ENCODE data around the gene ORAI3. TPM values are rescaled to one million over a fixed set of nuclear protein-coding genes. Genes with fewer than 3 reads are reported as not detected.
A peak's percentile ranks its signal among the peaks of the same experiment; 100 is the strongest.

Gene ORAI3
- total and polyA plus RNA-seq, 2 of the 13 experiments (the other 11 are each of a cell fraction or from before 2014, with no cell fraction given) = 11.4 to 32.0 TPM

DNA sequence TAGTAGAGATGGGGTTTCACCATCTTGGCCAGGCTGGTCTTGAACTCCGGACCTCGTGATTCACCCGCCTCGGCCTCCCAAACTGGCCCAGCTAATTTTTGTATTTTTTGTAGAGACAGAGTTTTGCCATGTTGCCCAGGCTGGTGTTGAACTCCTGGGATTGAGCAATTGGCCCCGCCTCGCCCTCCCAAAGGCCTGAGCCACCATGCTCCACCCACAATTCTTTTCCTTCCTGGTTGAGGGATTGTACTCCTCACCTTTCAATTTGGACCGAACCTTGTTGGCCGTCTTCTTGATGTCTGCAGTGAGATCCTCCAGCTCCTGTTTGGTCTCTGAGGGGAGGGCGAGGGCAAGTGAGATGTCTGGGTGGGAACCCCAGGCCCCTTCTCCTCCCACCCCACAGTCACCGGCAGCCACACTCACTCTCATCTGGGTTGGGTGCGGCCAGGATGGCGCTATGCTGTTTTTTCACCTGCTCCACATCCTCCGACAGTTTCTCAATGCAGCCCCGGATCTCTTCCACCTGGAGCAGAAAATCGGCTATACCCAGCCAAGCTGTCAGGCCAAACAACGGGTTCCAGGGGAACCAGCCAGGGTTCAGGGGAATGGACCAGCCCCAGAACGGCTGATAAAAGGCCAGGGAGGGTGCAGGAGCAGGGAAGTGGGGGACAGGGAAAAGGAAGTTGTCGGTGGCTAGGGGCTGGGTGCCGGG lies 52.0 kb downstream of the ORAI3 start:
- H3K4me1 ChIP-seq (ENCODE audit: insufficient read depth, low read length) = peaks cover 87% of the 10 kb centered on the region
- H3K4me2 ChIP-seq (ENCODE audit: low read depth, low read length) = peak overlapping the region; percentile 4; the same call in 1 of the 2 replicates
- H3K9me3 ChIP-seq (ENCODE audit: low read length) = no peaks in the 10 kb centered on the region
- no peak overlapping the region for H2AFZ ChIP-seq (ENCODE audit: low read length)
- WGBS (ENCODE audit: low lambda C conversion rate) = 77% methylated on average over 19 of the region's 19 CpGs
- ATAC-seq = no peak
- BruUV-seq (replicated peaks) = no TSS peak
- H3K36me3 ChIP-seq (replicated peaks in 1 of 2; ENCODE audit: control insufficient read depth in 1 of 2, insufficient read depth in 2 of 2, low read length in 2 of 2) = no peaks in the 10 kb centered on the region
- DNase-seq (ENCODE audit: low spot score) = no peak
- no peak overlapping the region for H3K27ac ChIP-seq (ENCODE audit: extremely low read length, insufficient read depth, low read length)
- no peaks in the 10 kb centered on the region for H3K79me2 ChIP-seq (ENCODE audit: insufficient read depth, low read length)
- H4K20me1 ChIP-seq (ENCODE audit: insufficient read depth, low read length) = no peaks in the 10 kb centered on the region
- H3K27me3 ChIP-seq (ENCODE audit: control insufficient read depth in 1 of 2, insufficient read depth in 2 of 2, low read length in 2 of 2) = no peaks in the 10 kb centered on the region; a peak in 2 of 5 replicates
- no peak for FAIRE-seq
- H3K4me3 ChIP-seq (replicated peaks in 1 of 3; ENCODE audit: insufficient read depth in 1 of 3, low read depth in 2 of 3, low read length in 3 of 3) = no peak overlapping the region
- POLR2A ChIA-PET = interaction anchor here (2.1 to 5.9 kb wide), 5 partner anchors 15 to 141 kb away, joined by 4 to 81 read pairs (median 14); partner anchors contain the start of genes HSD3B7 and STX4
- in situ Hi-C loops (cut with HindIII; ENCODE audit: extremely low pct_ligation_motif_present, low pct_unique_long_range_greater_than_20kb) (no loop called here), intact Hi-C loops (cut with micrococcal nuclease; ENCODE audit: unreplicated experiment) (no loop called here)
- H3K9ac ChIP-seq (ENCODE audit: insufficient read depth, low read depth, low read length) = no peak overlapping the region
- CTCF ChIA-PET (ENCODE audit: low intra/inter-chr PET ratio, low total read pairs) = no interaction called here
- TF ChIP-seq, protein P1, sequence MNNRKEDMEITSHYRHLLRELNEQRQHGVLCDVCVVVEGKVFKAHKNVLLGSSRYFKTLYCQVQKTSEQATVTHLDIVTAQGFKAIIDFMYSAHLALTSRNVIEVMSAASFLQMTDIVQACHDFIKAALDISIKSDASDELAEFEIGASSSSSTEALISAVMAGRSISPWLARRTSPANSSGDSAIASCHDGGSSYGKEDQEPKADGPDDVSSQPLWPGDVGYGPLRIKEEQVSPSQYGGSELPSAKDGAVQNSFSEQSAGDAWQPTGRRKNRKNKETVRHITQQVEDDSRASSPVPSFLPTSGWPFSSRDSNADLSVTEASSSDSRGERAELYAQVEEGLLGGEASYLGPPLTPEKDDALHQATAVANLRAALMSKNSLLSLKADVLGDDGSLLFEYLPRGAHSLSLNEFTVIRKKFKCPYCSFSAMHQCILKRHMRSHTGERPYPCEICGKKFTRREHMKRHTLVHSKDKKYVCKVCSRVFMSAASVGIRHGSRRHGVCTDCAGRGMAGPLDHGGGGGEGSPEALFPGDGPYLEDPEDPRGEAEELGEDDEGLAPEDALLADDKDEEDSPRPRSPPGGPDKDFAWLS (CRISPR knock-in tag; IDR thresholded peaks at IDR 0.05; ENCODE audit: borderline replicate concordance) = 0 out of 2 replicates have a peak, but pooled peaks have one; percentile 1
- TF ChIP-seq, protein P2, sequence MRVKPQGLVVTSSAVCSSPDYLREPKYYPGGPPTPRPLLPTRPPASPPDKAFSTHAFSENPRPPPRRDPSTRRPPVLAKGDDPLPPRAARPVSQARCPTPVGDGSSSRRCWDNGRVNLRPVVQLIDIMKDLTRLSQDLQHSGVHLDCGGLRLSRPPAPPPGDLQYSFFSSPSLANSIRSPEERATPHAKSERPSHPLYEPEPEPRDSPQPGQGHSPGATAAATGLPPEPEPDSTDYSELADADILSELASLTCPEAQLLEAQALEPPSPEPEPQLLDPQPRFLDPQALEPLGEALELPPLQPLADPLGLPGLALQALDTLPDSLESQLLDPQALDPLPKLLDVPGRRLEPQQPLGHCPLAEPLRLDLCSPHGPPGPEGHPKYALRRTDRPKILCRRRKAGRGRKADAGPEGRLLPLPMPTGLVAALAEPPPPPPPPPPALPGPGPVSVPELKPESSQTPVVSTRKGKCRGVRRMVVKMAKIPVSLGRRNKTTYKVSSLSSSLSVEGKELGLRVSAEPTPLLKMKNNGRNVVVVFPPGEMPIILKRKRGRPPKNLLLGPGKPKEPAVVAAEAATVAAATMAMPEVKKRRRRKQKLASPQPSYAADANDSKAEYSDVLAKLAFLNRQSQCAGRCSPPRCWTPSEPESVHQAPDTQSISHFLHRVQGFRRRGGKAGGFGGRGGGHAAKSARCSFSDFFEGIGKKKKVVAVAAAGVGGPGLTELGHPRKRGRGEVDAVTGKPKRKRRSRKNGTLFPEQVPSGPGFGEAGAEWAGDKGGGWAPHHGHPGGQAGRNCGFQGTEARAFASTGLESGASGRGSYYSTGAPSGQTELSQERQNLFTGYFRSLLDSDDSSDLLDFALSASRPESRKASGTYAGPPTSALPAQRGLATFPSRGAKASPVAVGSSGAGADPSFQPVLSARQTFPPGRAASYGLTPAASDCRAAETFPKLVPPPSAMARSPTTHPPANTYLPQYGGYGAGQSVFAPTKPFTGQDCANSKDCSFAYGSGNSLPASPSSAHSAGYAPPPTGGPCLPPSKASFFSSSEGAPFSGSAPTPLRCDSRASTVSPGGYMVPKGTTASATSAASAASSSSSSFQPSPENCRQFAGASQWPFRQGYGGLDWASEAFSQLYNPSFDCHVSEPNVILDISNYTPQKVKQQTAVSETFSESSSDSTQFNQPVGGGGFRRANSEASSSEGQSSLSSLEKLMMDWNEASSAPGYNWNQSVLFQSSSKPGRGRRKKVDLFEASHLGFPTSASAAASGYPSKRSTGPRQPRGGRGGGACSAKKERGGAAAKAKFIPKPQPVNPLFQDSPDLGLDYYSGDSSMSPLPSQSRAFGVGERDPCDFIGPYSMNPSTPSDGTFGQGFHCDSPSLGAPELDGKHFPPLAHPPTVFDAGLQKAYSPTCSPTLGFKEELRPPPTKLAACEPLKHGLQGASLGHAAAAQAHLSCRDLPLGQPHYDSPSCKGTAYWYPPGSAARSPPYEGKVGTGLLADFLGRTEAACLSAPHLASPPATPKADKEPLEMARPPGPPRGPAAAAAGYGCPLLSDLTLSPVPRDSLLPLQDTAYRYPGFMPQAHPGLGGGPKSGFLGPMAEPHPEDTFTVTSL (CRISPR knock-in tag; IDR thresholded peaks at IDR 0.05; ENCODE audit: borderline replicate concordance) = no peak
- TF ChIP-seq ZNF317 (CRISPR knock-in tag; IDR thresholded peaks at IDR 0.05) (peak; percentile 80), ZNF556 (CRISPR knock-in tag; IDR thresholded peaks at IDR 0.05; ENCODE audit: borderline replicate concordance) (no peak), CEBPG (CRISPR knock-in tag; IDR thresholded peaks at IDR 0.05) (peak; percentile 78)
